Urinary bladder (tissue), 4 donors: ENCODE results near the gene GSE1. TPM values are rescaled to one million over a fixed set of nuclear protein-coding genes. Genes with fewer than 3 reads are reported as not detected.

ENCODE experiments used
- DNase-seq: peaks from one replicate; pipeline ENCODE4 v3.0.0-alpha.2; 2015; ENCODE audit errors: extremely low spot score
- H3K27ac ChIP-seq: one replicate; pipeline ENCODE4 v1.5.1; 2013; ENCODE audit warnings: low read depth, mild to moderate bottlenecking, moderate library complexity
- H3K36me3 ChIP-seq: one replicate; pipeline ENCODE4 v1.6.1; 2013; ENCODE audit warnings: mild to moderate bottlenecking, moderate library complexity; ENCODE audit not compliant: insufficient read depth
- H3K4me1 ChIP-seq: one replicate; pipeline ENCODE4 v1.6.1; 2013; ENCODE audit warnings: mild to moderate bottlenecking, moderate library complexity; ENCODE audit not compliant: insufficient read depth
- H3K4me3 ChIP-seq: one replicate; pipeline ENCODE4 v1.5.1; 2013; ENCODE audit warnings: low read depth, low read length
- WGBS: extraction: QIAGEN DNeasy Blood & Tissue Kit; methylation state at CpG from one replicate; pipeline ENCODE4 v1.1.7; 2013; 5-methylcytosine and 5-hydroxymethylcytosine counted together
- polyA plus RNA-seq: library from polyadenylated mRNA; stranded (reverse); fragments of 200-250 nt; gene quantifications from one replicate; pipeline ENCODE4 v1.2.3, GENCODE V29; 2013
- total RNA-seq: library from RNA; depleted of rRNA; stranded (reverse); fragments of >200 nt; gene quantifications from one replicate; pipeline ENCODE4 v1.2.3, GENCODE V29; 2014
- donor health status: healthy with polysubstance abuse.
- donor health status: healthy.

GSE1 gene
- total and polyA plus RNA-seq, 2 donors = 29.7 to 33.4 TPM

GRCh38 chr16:85579923-85580580 lies 33.1 kb upstream of the GSE1 start:
- no peak overlapping the region for H3K4me3 ChIP-seq
- no peak overlapping the region for H3K27ac ChIP-seq
- 59% methylated on average over 11 of the region's 11 CpGs for WGBS
- H3K4me1 ChIP-seq = no peaks in the 10 kb centered on the region
- no peak for DNase-seq
- H3K36me3 ChIP-seq = no peaks in the 10 kb centered on the region

GRCh38 chr16:85580684-85581083 lies 32.4 kb upstream of the GSE1 start:
- H3K4me1 ChIP-seq = no peaks in the 10 kb centered on the region
- no peaks in the 10 kb centered on the region for H3K36me3 ChIP-seq
- WGBS = 97% methylated on average over 7 of the region's 7 CpGs
- no peak for DNase-seq
- H3K4me3 ChIP-seq = no peak overlapping the region
- no peak overlapping the region for H3K27ac ChIP-seq

- H3K27ac ChIP-seq = no peak overlapping the region
- no peaks in the 10 kb centered on the region for H3K4me1 ChIP-seq
- no peaks in the 10 kb centered on the region for H3K36me3 ChIP-seq
- no peak for DNase-seq
- H3K4me3 ChIP-seq = no peak overlapping the region
- 63% methylated on average over 29 of the region's 29 CpGs for WGBS
Measured at GRCh38 chr16:85582229-85582991, 30.7 kb upstream of the GSE1 start.

GRCh38 chr16:85583491-85584181 lies 29.5 kb upstream of the GSE1 start:
- 69% methylated on average over 22 of the region's 22 CpGs for WGBS
- no peak for DNase-seq
- H3K27ac ChIP-seq = no peak overlapping the region

GRCh38 chr16:85584267-85584666 lies 28.9 kb upstream of the GSE1 start:
- no peak overlapping the region for H3K27ac ChIP-seq
- H3K36me3 ChIP-seq = no peaks in the 10 kb centered on the region
- no peak overlapping the region for H3K4me3 ChIP-seq
- no peaks in the 10 kb centered on the region for H3K4me1 ChIP-seq
- no peak for DNase-seq
- 95% methylated on average over 14 of the region's 14 CpGs for WGBS

More at GRCh38 chr16:85583491-85584181, 29.5 kb upstream of the GSE1 start:
- no peak overlapping the region for H3K4me3 ChIP-seq
- no peaks in the 10 kb centered on the region for H3K36me3 ChIP-seq
- no peaks in the 10 kb centered on the region for H3K4me1 ChIP-seq

GRCh38 chr16:85584819-85585282 lies 28.3 kb upstream of the GSE1 start:
- 84% methylated on average over 20 of the region's 20 CpGs for WGBS

GRCh38 chr16:85585711-85586110 lies 27.4 kb upstream of the GSE1 start:
- Histone ChIP-seq H3K27ac (no peak overlapping the region), H3K36me3 (no peaks in the 10 kb centered on the region), H3K4me3 (no peak overlapping the region), H3K4me1 (no peaks in the 10 kb centered on the region)
- WGBS = 90% methylated on average over 7 of the region's 7 CpGs
- no peak for DNase-seq

More at GRCh38 chr16:85584819-85585282, 28.3 kb upstream of the GSE1 start:
- no peak for DNase-seq
- no peak overlapping the region for H3K4me3 ChIP-seq
- no peak overlapping the region for H3K27ac ChIP-seq
- H3K4me1 ChIP-seq = no peaks in the 10 kb centered on the region
- H3K36me3 ChIP-seq = no peaks in the 10 kb centered on the region

GRCh38 chr16:85586380-85587104 lies 26.6 kb upstream of the GSE1 start:
- DNase-seq = no peak
- Histone ChIP-seq H3K4me3 (no peak overlapping the region), H3K27ac (no peak overlapping the region), H3K4me1 (no peaks in the 10 kb centered on the region), H3K36me3 (no peaks in the 10 kb centered on the region)
- WGBS = 40% methylated on average over 31 of the region's 31 CpGs

- 88% methylated on average over 26 of the region's 26 CpGs for WGBS
- no peaks in the 10 kb centered on the region for H3K36me3 ChIP-seq
- H3K27ac ChIP-seq = no peak overlapping the region
- no peaks in the 10 kb centered on the region for H3K4me1 ChIP-seq
- no peak overlapping the region for H3K4me3 ChIP-seq
- DNase-seq = no peak
Measured at GRCh38 chr16:85587762-85588556, 25.2 kb upstream of the GSE1 start.

GRCh38 chr16:85588562-85589503 lies 24.3 kb upstream of the GSE1 start:
- H3K4me1 ChIP-seq = no peaks in the 10 kb centered on the region
- no peak overlapping the region for H3K4me3 ChIP-seq
- H3K36me3 ChIP-seq = no peaks in the 10 kb centered on the region
- no peak overlapping the region for H3K27ac ChIP-seq
- 78% methylated on average over 27 of the region's 27 CpGs for WGBS
- DNase-seq = no peak

GRCh38 chr16:85589688-85590505 lies 23.2 kb upstream of the GSE1 start:
- Histone ChIP-seq H3K27ac (no peak overlapping the region), H3K36me3 (no peaks in the 10 kb centered on the region), H3K4me1 (no peaks in the 10 kb centered on the region), H3K4me3 (no peak overlapping the region)
- 97% methylated on average over 20 of the region's 20 CpGs for WGBS
- DNase-seq = no peak
